ENCODE results near the gene NUP188. TPM values are rescaled to one million over a fixed set of nuclear protein-coding genes. Genes with fewer than 3 reads are reported as not detected.

The NUP188 gene
- total RNA-seq, 4 donors from 2014 or later, result 21.1 to 62.9 (median 28.6) TPM

GRCh38 chr9:128916745-128917144 lies 30.8 kb upstream of the NUP188 start:
- TF ChIP-seq CTCF (IDR thresholded peaks at IDR 0.05; ENCODE audit: low read depth), result no peak

GRCh38 chr9:128917151-128917849 lies 30.2 kb upstream of the NUP188 start:
- TF ChIP-seq CTCF (IDR thresholded peaks at IDR 0.05; ENCODE audit: low read depth), result no peak

- TF ChIP-seq CTCF (IDR thresholded peaks at IDR 0.05; ENCODE audit: low read depth), result no peak
Measured at GRCh38 chr9:128918921-128919320, 28.6 kb upstream of the NUP188 start.

GRCh38 chr9:128919402-128920089 lies 28.0 kb upstream of the NUP188 start:
- TF ChIP-seq CTCF (IDR thresholded peaks at IDR 0.05; ENCODE audit: low read depth), result no peak

GRCh38 chr9:128920381-128921058 lies 27.0 kb upstream of the NUP188 start, which contains the start of gene PHYHD1:
TSS of gene PHYHD1 (plus strand) at chr9:128920982. CDS start at chr9:128922324, 1,342 bp downstream.
- no peak for TF ChIP-seq CTCF (IDR thresholded peaks at IDR 0.05; ENCODE audit: low read depth)

- no peak for TF ChIP-seq CTCF (IDR thresholded peaks at IDR 0.05; ENCODE audit: low read depth)
Measured at GRCh38 chr9:128921881-128922763, 25.4 kb upstream of the NUP188 start.

Data from subcutaneous adipose tissue (tissue), 4 donors.